ELR (cell line): ENCODE results near the gene TM9SF1.

Source experiments
- DNase-seq: peaks from one replicate; pipeline ENCODE4 v3.0.0-alpha.2; 2015; ENCODE audit warnings: low read depth

TM9SF1 gene

GRCh38 chr14:24196071-24197055 is 1.1 kb upstream of the TM9SF1 start:
- DNase-seq, result peak; percentile 42

DNA sequence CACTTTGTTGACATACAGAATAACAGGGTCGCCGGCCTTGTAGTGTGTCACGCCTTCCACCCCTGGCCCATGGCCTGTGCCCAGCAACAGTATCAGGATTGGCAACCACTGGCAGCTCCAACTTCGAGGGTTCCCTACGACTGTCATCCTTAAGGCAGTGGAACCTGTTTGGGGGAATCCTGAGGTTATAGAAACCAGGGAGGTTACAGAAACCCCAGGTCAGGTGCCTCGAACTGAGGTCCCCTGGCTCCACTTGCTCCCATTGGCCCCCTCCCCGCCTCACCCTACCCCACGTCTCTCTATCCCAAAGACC is 412 bp downstream of the TM9SF1 start:
- no peak for DNase-seq

DNA sequence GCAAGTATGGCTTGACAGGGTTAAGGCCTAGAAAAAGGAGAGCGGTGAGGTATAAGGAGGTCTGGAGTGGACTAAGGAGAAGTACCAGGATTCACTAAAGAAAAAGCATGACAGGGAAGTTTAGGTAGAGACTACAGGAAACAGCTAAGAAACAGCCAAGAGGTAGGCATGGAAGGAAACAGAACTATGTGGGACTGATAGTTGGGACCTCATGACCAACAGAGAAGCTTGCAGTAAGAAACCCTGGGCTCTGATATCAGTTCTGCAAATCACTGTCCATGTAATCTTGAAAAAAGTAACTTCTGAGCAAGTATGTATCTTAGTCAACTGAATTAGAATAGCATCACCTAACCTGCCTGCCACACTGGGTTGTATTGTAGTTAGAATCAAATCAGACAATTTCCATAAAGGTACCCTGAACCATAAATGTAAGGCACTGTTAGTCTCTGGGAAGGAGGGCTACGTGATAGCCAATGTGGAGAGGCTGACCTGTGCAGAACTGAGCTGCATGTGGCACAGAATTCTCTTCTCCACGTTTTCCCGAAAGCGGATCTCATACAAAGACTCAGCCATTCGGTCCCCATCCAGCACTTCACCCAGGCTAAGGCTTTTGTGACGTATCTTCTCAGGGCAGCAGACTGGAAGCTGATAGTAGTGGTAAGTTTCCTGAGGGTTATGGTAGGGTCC is 912 bp downstream of the TM9SF1 start:
- DNase-seq, result no peak

DNA sequence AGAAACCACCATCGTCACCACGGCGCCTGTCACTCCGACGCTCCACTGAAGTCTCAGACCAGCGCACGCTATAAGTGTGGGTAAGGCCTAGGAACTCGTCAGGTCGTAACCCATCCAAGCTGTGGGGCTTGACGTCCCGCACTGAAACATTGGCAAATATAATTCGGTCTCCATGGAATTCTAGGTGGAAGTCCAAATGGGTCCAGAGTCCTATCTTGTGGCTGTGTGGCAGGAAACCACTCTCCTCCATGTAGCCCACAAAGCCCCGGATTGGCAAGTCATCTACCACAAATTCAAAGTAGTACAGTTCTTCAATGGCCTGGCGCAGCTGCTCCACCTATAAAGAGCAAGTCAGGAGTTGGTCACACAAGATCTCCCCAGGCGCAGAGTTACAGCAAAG is 2.3 kb downstream of the TM9SF1 start:
- DNase-seq, result no peak

DNA sequence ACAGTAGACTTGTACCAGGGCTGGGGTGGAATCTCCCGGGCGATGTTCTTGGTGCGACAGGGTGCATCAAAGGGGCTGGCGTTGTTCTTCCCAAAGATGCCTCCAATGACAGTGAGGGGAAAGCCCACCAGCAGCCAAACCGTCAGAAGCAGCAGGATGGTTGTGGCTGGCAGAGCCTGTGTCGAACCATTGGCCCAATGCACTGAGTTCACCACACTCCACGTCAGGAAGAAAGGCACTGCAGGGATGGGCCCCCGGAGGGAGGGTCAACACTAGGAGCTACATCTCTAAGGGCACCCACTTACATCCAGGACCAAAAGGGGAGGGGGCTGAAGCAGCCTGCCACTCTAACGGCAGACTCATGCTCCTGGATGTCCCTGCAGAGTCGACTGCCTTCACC is 4.8 kb downstream of the TM9SF1 start:
- no peak for DNase-seq

- DNase-seq, result no peak
Measured at GRCh38 chr14:24189460-24189859, 5.8 kb downstream of the TM9SF1 start.

- DNase-seq, result no peak
Measured at GRCh38 chr14:24189059-24189375, 6.2 kb downstream of the TM9SF1 start.

GRCh38 chr14:24188251-24189058 is 6.8 kb downstream of the TM9SF1 start, which contains the start of gene IPO4:
IPO4 (minus strand) TSS chr14:24188816; CDS start chr14:24188787, 29 bp downstream.
- peak; percentile 99 for DNase-seq

- no peak for DNase-seq
Measured at GRCh38 chr14:24187539-24187915, 7.7 kb downstream of the TM9SF1 start.

- DNase-seq, result no peak
Measured at GRCh38 chr14:24186831-24187538, 8.3 kb downstream of the TM9SF1 start.

DNA sequence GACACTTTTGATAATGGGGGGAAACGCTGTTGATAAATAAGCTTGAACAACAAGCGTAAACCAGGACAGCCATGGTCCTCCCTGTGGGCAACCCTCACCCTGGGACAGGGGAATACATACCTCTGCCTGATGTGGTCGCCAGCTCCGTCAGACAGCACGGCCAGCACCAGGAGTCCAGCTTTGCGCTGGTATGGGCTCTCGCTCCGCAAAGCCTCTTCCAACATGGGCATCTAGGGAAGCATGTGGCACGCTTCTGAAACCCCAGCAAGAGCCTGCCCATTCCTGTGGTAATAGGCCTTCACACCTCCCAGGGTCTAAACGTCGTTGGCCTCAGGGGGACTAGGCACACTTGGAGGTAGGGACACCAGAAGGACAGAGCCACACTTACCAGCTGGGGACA is 9.5 kb downstream of the TM9SF1 start:
- no peak for DNase-seq

GRCh38 chr14:24185026-24185425 is 10.2 kb downstream of the TM9SF1 start:
- DNase-seq, result no peak

- DNase-seq, result no peak
Measured at GRCh38 chr14:24184104-24184970, 10.9 kb downstream of the TM9SF1 start.

DNA sequence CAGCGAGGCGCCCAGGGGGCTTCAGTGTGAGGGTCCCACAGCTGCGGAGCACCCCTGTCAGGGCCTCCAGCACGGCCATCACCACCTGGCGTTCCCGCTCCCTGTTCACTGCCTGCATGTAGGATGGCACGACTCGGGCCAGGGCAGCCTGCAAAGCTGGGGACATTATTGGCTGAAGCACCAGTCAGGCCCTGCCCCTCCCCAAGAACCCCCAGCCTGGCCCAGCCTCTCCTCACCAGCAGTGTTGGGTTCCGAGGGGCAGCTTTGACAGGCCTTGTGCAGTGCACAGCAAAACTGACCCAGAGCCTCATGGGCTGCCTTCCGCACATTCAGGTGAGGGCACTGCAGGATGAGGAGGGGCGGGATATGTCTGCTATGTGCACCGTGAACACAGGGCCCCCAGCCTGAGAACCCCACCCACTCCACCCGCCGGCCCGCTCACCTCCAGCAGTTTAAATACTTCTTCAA is 12.2 kb downstream of the TM9SF1 start:
- DNase-seq, result no peak

GRCh38 chr14:24182110-24182882 is 12.9 kb downstream of the TM9SF1 start:
- DNase-seq, result no peak

- no peak for DNase-seq
Measured at GRCh38 chr14:24181371-24182077, 13.7 kb downstream of the TM9SF1 start.

DNA sequence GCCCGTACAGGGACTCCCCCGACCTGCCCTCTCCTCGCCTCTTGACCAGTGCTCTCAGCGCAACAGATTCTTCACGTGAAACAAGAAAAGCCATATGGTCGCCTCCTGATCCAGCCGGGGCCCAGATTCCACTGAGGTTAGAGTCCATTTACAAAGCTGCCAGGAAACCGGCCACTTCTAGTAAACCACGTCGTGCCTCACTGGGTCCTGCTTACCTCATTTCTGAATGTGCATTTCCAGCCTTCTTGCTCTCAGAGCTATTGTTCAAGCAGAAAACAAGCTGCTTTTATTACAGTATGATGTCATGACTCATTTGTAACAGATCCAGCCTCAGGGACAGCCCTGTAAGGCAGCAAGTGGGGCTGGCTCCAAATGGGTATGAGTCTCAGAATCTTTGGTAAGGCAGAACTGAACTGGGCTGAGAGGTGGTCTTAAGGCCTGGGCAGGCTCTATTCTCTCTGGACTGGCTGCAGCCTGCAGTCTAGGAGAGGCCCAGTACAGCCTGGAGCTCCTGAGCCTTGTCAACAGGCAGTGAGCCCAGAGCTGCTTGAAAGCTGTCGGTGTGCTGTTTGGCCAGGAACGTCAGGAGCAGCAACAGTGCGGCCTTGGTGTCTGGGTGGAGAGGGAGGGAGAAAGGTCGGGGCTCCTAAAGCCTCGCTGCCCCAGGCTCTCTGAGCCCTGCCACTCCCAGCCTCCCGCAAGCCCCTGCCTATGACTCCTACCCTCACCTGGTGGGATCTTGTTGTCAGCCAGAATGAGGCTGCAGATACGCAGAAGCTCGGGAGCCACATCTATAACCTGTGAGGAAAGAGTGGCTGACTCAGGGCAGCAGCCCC is 15.1 kb downstream of the TM9SF1 start:
- peak; percentile 73 for DNase-seq

DNA sequence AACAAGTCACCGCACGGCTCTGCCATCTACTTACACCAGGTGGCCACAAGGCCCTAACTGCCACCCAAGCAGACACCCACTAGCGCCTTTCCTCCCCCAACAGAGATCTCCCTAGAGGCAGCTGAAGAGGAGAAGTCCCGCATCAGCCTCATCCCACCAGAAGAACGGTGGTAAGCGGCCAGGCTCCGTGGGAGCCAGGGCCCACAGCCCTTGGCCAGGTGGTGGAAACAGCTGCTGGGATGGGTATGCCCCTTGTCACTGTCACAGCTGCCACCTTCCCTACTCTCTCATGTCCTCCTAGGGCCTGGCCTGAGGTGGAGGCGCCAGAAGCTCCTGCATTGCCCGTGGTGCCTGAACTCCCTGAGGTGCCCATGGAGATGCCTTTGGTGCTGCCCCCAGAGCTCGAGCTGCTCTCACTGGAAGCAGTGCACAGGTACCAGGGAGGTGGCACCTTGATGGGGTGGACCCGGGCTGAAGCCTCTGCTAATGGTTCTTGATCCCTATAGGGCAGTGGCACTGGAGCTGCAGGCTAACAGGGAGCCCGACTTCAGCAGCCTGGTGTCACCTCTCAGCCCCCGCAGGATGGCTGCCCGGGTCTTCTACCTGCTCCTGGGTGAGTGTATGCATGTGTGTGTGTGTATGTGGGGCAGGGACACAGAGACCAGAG is 15.8 kb downstream of the TM9SF1 start:
- no peak for DNase-seq
